SK-N-SH (cell line): ENCODE data around the gene MOB1B.

ENCODE experiments used
- FOXM1 ChIP-seq: IDR thresholded peaks from 2 replicates; pipeline ENCODE4 v1.4.0; 2012; ENCODE audit warnings: low read depth, mild to moderate bottlenecking
- TCF12 ChIP-seq: IDR thresholded peaks from 2 replicates; pipeline ENCODE4 v1.4.0; 2012
- YY1 ChIP-seq: IDR thresholded peaks from 2 replicates; pipeline ENCODE4 v1.4.0; 2012; ENCODE audit warnings: low read depth, mild to moderate bottlenecking
- TF ChIP-seq, protein P1 (sequence below): fragments of 200-600 bp; sonication (generic); IDR thresholded peaks from 2 replicates; pipeline ENCODE4 v1.6.1; 2017; ENCODE audit warnings: antibody characterized with exemption, mild to moderate bottlenecking, moderate library complexity
- TF ChIP-seq, protein P2 (sequence below): IDR thresholded peaks from 2 replicates; pipeline ENCODE4 v1.4.0; 2012; ENCODE audit warnings: low read depth

DNA sequence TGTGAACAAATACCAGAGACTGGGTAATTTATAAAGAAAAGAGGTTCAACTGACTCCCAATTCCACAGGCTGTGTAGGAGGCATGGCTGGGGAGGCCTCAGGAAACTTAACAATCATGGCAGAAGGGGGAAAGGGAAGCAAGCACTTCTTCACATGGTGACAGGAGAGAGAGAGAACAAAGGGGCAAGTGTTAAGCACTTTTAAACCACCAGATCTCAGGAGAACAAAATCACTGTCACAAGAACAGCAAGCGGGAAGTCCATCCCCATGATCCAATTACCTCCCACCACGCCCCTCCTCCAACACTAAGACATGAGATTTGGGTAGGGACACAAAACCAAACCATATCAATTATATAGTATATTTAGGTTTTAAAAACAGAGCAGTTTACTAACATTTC is 30.8 kb downstream of the MOB1B start:
- TF ChIP-seq, protein P1, sequence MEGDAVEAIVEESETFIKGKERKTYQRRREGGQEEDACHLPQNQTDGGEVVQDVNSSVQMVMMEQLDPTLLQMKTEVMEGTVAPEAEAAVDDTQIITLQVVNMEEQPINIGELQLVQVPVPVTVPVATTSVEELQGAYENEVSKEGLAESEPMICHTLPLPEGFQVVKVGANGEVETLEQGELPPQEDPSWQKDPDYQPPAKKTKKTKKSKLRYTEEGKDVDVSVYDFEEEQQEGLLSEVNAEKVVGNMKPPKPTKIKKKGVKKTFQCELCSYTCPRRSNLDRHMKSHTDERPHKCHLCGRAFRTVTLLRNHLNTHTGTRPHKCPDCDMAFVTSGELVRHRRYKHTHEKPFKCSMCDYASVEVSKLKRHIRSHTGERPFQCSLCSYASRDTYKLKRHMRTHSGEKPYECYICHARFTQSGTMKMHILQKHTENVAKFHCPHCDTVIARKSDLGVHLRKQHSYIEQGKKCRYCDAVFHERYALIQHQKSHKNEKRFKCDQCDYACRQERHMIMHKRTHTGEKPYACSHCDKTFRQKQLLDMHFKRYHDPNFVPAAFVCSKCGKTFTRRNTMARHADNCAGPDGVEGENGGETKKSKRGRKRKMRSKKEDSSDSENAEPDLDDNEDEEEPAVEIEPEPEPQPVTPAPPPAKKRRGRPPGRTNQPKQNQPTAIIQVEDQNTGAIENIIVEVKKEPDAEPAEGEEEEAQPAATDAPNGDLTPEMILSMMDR, result no peak
- TF ChIP-seq, protein P2, sequence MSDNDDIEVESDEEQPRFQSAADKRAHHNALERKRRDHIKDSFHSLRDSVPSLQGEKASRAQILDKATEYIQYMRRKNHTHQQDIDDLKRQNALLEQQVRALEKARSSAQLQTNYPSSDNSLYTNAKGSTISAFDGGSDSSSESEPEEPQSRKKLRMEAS, result no peak
- TF ChIP-seq FOXM1 (no peak), YY1 (no peak), TCF12 (no peak)
